Cardiac muscle cell (in vitro differentiated cells and primary cell): Measurements from ENCODE around the gene EPN3. TPM values are rescaled to one million over a fixed set of nuclear protein-coding genes. Genes with fewer than 3 reads are reported as not detected.
A peak's percentile ranks its signal among the peaks of the same experiment; 100 is the strongest.

Source experiments
- DNase-seq, 2 donors: peaks; one replicate each; pipeline versions ENCODE4 v3.0.0 to v3.0.0-alpha.2; 2010 to 2017; ENCODE audit warnings: low read depth in 1 of 2, low spot score in 1 of 2
- H3K27ac ChIP-seq: fragments of 200-600 bp; sonication (generic); 2 replicates; pipeline ENCODE4 v1.5.1; 2016
- H3K27me3 ChIP-seq: fragments of 200-600 bp; sonication (generic); 2 replicates; pipeline ENCODE4 v1.6.0; 2016; ENCODE audit warnings: control low read depth
- H3K36me3 ChIP-seq: fragments of 200-600 bp; sonication (generic); 2 replicates; pipeline ENCODE4 v1.5.1; 2016; ENCODE audit warnings: control low read depth
- H3K4me1 ChIP-seq: fragments of 200-600 bp; sonication (generic); 2 replicates; pipeline ENCODE4 v1.8.1; 2017; ENCODE audit warnings: low read depth, mild to moderate bottlenecking, mixed run types
- H3K4me3 ChIP-seq: fragments of 200-600 bp; sonication (generic); 2 replicates; pipeline ENCODE4 v1.5.1; 2016; ENCODE audit warnings: mild to moderate bottlenecking
- H3K9me3 ChIP-seq: fragments of 200-600 bp; sonication (generic); 2 replicates; pipeline ENCODE4 v1.5.1; 2017; ENCODE audit warnings: low read depth, mild to moderate bottlenecking, control low read depth
- polyA plus RNA-seq: library from polyadenylated mRNA; unstranded; fragments of >200 nt; fragmentation: Nextera tagmentation; extraction: Ambion mirVana; gene quantifications from 2 replicates; pipeline ENCODE4 v1.2.1, GENCODE V29; 2016
- total RNA-seq: library from RNA; depleted of rRNA; stranded (reverse); fragments of >200 nt; gene quantifications from 2 replicates; pipeline ENCODE4 v1.2.3, GENCODE V29; 2016
- TF ChIP-seq, protein P1 (sequence below): IDR thresholded peaks from 2 replicates; pipeline ENCODE4 v1.5.1; 2012; ENCODE audit warnings: low read depth, mild to moderate bottlenecking, low read length

The EPN3 gene
- total RNA-seq (2.0 and 3.1 TPM in 2 replicates), polyA plus RNA-seq (1.9 and 3.5 TPM in 2 replicates)

DNA sequence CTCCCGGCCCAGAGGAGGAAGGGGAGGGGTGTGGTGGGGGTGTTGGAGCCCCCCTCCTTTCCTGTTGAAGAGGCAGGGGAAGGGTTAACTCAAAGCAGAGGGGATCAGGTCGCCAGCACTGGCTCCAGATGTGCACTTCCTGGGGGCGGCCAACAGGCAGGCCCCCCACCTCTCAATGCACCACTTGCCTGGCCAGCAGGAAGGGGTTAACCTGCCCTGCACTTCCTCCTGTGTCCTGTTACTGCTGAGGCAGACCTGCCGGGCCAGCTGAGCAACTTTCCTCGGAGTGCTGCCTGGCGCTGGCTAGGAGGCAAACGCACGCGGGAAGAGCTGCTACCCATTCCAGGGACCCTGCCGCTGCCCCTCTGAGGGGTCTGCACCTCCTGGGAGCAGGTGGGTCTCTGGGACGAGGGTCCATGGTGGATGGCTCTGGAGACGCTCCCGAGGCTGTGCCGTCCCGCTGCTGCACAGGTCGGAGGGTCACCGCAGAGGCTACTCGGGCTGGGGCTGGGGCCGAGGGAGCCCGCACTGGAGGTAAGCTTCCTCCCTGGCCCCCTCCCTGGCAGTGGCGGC lies at the start of gene EPN3:
TSS of gene EPN3 (plus strand) at position 284 of the 573 bp plus-strand sequence. CDS start 3,822 bp downstream, outside the sequence.
- Histone ChIP-seq H3K4me3 (peak within 1 kb of the TSS; percentile 18), H3K27ac (no peak within 1 kb of the TSS), H3K36me3 (no peaks in the 10 kb centered on the region), H3K4me1 (peaks cover 28% of the 10 kb centered on the region), H3K27me3 (peaks cover 10% of the 10 kb centered on the region), H3K9me3 (no peaks in the 10 kb centered on the region)
- TF ChIP-seq, protein P1, sequence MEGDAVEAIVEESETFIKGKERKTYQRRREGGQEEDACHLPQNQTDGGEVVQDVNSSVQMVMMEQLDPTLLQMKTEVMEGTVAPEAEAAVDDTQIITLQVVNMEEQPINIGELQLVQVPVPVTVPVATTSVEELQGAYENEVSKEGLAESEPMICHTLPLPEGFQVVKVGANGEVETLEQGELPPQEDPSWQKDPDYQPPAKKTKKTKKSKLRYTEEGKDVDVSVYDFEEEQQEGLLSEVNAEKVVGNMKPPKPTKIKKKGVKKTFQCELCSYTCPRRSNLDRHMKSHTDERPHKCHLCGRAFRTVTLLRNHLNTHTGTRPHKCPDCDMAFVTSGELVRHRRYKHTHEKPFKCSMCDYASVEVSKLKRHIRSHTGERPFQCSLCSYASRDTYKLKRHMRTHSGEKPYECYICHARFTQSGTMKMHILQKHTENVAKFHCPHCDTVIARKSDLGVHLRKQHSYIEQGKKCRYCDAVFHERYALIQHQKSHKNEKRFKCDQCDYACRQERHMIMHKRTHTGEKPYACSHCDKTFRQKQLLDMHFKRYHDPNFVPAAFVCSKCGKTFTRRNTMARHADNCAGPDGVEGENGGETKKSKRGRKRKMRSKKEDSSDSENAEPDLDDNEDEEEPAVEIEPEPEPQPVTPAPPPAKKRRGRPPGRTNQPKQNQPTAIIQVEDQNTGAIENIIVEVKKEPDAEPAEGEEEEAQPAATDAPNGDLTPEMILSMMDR: no peak
- DNase-seq: peak; percentile 21 to 55

DNA sequence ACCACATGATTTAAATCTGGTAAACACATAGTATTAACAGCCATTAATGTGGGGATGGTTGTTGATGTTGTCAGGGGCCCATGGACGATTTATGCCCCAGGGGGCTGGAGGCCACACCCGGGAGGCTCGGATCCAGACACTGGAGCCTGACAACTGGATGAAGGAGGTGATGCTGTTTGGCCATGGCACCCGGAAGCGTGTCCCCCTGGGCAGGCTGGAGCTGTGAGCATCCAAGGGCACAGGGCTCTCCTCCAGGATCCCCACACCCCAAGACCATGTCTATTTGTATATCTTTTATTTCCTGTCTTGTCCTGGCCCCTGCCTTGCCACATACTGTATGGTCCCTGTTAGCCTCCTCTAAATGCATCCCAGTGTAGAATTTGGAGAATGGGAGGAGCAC lies 49.3 kb upstream of the EPN3 start:
- TF ChIP-seq, protein P1: no peak
- Histone ChIP-seq H3K27me3 (no peaks in the 10 kb centered on the region), H3K27ac (no peak overlapping the region), H3K9me3 (no peaks in the 10 kb centered on the region), H3K4me3 (no peak overlapping the region), H3K36me3 (peaks cover 4% of the 10 kb centered on the region), H3K4me1 (peaks cover under 1% of the 10 kb centered on the region)
- DNase-seq: no peak

- Histone ChIP-seq H3K4me3 (no peak overlapping the region), H3K27me3 (no peaks in the 10 kb centered on the region), H3K27ac (no peak overlapping the region), H3K4me1 (no peaks in the 10 kb centered on the region), H3K36me3 (peaks cover 4% of the 10 kb centered on the region), H3K9me3 (no peaks in the 10 kb centered on the region)
- TF ChIP-seq, protein P1: no peak
- DNase-seq: no peak
These were observed 48.0 kb upstream of the EPN3 start for GRCh38 chr17:50484386-50485155.

DNA sequence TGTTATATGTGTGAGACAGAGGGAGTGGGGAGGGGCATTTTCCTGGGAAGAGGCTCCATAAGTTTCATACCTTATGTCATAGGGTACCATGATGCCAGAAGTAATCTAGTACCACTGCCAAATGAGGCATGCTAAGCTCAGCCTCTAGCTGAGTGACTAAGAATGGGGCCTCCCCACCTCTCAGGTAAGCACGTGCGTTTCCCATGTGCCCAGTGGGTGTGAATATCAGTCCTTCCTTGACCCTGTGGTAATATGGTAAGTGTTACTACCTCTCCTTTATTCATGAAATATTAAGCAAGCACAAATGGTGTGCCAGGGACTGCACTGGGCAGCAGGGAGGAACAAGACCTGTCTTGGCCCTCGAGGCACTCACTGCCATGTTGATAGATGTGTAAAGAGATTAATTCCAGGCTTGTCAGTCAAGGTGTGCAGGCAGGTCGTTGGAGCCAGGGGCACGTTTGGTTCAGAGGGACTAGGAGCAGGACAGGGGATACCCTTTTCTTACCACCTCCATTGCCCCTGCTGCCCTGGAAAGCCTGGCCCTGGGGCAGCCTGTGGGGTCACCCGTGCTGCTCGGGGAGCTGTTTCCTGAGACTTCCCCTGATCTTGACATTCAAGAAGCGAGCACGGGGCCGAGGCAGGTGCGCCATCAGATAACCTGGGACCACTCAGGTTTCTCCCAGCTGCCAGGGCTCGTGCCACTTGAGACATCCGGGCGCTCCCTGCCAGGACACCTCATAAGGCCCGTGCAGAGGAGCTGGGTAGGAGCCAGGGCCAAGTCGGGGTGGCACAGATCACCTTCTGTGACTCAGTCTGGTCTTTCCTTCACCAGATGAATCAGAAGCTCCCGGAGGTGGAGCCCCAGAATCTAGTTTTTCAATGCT lies 45.1 kb upstream of the EPN3 start:
- Histone ChIP-seq H3K27me3 (no peaks in the 10 kb centered on the region), H3K4me3 (no peak overlapping the region)

GRCh38 chr17:50488880-50489279 lies 43.7 kb upstream of the EPN3 start:
- peaks cover 4% of the 10 kb centered on the region for H3K36me3 ChIP-seq
- H3K4me1 ChIP-seq: no peaks in the 10 kb centered on the region
- H3K9me3 ChIP-seq: no peaks in the 10 kb centered on the region
- DNase-seq: no peak
- no peaks in the 10 kb centered on the region for H3K27me3 ChIP-seq
- H3K4me3 ChIP-seq: no peak overlapping the region
- TF ChIP-seq, protein P1: no peak
- H3K27ac ChIP-seq: no peak overlapping the region

More for the DNA sequence above, 45.1 kb upstream of the EPN3 start:
- TF ChIP-seq, protein P1: no peak
- H3K36me3 ChIP-seq: peaks cover 4% of the 10 kb centered on the region
- no peak overlapping the region for H3K27ac ChIP-seq
- no peak for DNase-seq
- no peaks in the 10 kb centered on the region for H3K4me1 ChIP-seq
- H3K9me3 ChIP-seq: no peaks in the 10 kb centered on the region
